Measurements from ENCODE around the gene SLC22A16. TPM values are rescaled to one million over a fixed set of nuclear protein-coding genes. Genes with fewer than 3 reads are reported as not detected.

SLC22A16 gene
- total and polyA plus RNA-seq, 10 of the 15 experiments (the other 5 are each of a cell fraction or from before 2014, with no cell fraction given): not detected

GRCh38 chr6:110520209-110520965 lies 44.0 kb upstream of the SLC22A16 start:
- FAIRE-seq (no peak), ATAC-seq (no peak), DNase-seq (ENCODE audit: low read depth, low spot score) (no peak)
- Histone ChIP-seq H3K79me2 (ENCODE audit: control insufficient read depth, insufficient read depth, low read length) (no peaks in the 10 kb centered on the region), H2AFZ (ENCODE audit: control insufficient read depth, low read depth, low read length) (no peak overlapping the region), H3K27me3 (replicated peaks in 1 of 2; ENCODE audit: control insufficient read depth in 2 of 2, insufficient read depth in 2 of 2, low read length in 1 of 2) (peaks cover 0 to 1% of the 10 kb centered on the region in 2 experiments; a peak in 2 of 4 replicates), H4K20me1 (ENCODE audit: control insufficient read depth, insufficient read depth) (no peaks in the 10 kb centered on the region), H3K4me1 (ENCODE audit: control insufficient read depth, insufficient read depth, low read length) (no peaks in the 10 kb centered on the region), H3K4me2 (ENCODE audit: control insufficient read depth, insufficient read depth) (no peak overlapping the region), H3K9ac (ENCODE audit: control insufficient read depth, insufficient read depth, low read length) (no peak overlapping the region), H3K36me3 (ENCODE audit: control insufficient read depth in 2 of 2, insufficient read depth in 2 of 2, low read length in 1 of 2) (no peaks in the 10 kb centered on the region), H3K27ac (ENCODE audit: control insufficient read depth, insufficient read depth) (no peak overlapping the region), H3K9me3 (replicated peaks; ENCODE audit: control insufficient read depth, insufficient read depth, low read length) (no peaks in the 10 kb centered on the region), H3K4me3 (no peak overlapping the region)
- intact Hi-C loops (cut with micrococcal nuclease; ENCODE audit: unreplicated experiment): no loop called here
- CTCF ChIA-PET: interaction anchor here (1.1 kb wide), 1 partner anchor 436 kb away, joined by 4 read pairs; no protein-coding TSS in a partner anchor
- SMC1A ChIA-PET (ENCODE audit: uncharacterized antibody, unreplicated experiment): no interaction called here
- POLR2A ChIA-PET: no interaction called here
- TF ChIP-seq REST (IDR thresholded peaks at IDR 0.05; ENCODE audit: low read depth, low read length) (no peak), ZNF687 (IDR thresholded peaks at IDR 0.05) (no peak), MYC (IDR thresholded peaks at IDR 0.05; ENCODE audit: insufficient read depth, insufficient read length, insufficient replicate concordance, low read length, severe bottlenecking) (no peak), ZZZ3 (IDR thresholded peaks at IDR 0.05; ENCODE audit: control insufficient read depth, insufficient read length, low read depth) (no peak), PAX5 (IDR thresholded peaks at IDR 0.05; ENCODE audit: borderline replicate concordance, low read depth, low read length) (no peak), PRDM15 (CRISPR knock-in tag; IDR thresholded peaks at IDR 0.05) (no peak), TBL1XR1 (IDR thresholded peaks at IDR 0.05; ENCODE audit: low read depth, low read length) (no peak), NR2C1 (IDR thresholded peaks at IDR 0.05) (no peak), IKZF1 (conservative IDR thresholded peaks at IDR 0.05) (no peak), KAT2A (conservative IDR thresholded peaks at IDR 0.05; ENCODE audit: control insufficient read depth, low read depth, low read length) (no peak)
- RAD21 ChIA-PET (ENCODE audit: unreplicated experiment): interaction anchor here (1.4 kb wide), 1 partner anchor 9 kb away, joined by 3 read pairs; no protein-coding TSS in a partner anchor
- no TSS peak for BruUV-seq (replicated peaks)
- 35% methylated on average over 12 of the region's 12 CpGs for WGBS (ENCODE audit: insufficient coverage, insufficient replicate concordance, low lambda C conversion rate, missing lambda C conversion rate)
- in situ Hi-C loops (cut with MboI): no loop called here

Measured in GM12878 (cell line).